ENCODE results near the gene ROCK2. TPM values are rescaled to one million over a fixed set of nuclear protein-coding genes. Genes with fewer than 3 reads are reported as not detected.

ROCK2 gene
- total and polyA plus RNA-seq, 2 donors (not counting 1 experiment from before 2014, with no cell fraction given) = 32.0 to 58.1 TPM

- Histone ChIP-seq H3K27ac (ENCODE audit: insufficient read depth, low read length) (no peak overlapping the region), H3K4me3 (replicated peaks in 1 of 4; ENCODE audit: control extremely low read depth in 1 of 4, insufficient read depth in 1 of 4, low read depth in 3 of 4, low read length in 4 of 4) (no peak overlapping the region), H3K9ac (ENCODE audit: insufficient read depth, low read length) (no peak overlapping the region), H3K27me3 (ENCODE audit: control insufficient read depth, insufficient read depth, low read length) (no peaks in the 10 kb centered on the region), H3K36me3 (ENCODE audit: control insufficient read depth, insufficient read depth, low read length) (no peaks in the 10 kb centered on the region), H3K9me3 (ENCODE audit: control insufficient read depth, insufficient read depth, low read depth, low read length) (no peaks in the 10 kb centered on the region), H2AFZ (ENCODE audit: low read length) (no peak overlapping the region), H3K4me2 (ENCODE audit: extremely low read depth, insufficient read depth, low read length) (no peak overlapping the region), H4K20me1 (ENCODE audit: control insufficient read depth, extremely low read depth, insufficient read depth, low read length) (no peaks in the 10 kb centered on the region), H3K79me2 (ENCODE audit: control insufficient read depth, insufficient read depth, low read length) (peaks cover 11% of the 10 kb centered on the region), H3K4me1 (ENCODE audit: control insufficient read depth, extremely low read depth, insufficient read depth, low read length) (peaks cover 2% of the 10 kb centered on the region)
- peak in 1 of 2 donors; percentile 12 for DNase-seq (ENCODE audit: low read depth in 2 of 2)
- TF ChIP-seq, protein P1, sequence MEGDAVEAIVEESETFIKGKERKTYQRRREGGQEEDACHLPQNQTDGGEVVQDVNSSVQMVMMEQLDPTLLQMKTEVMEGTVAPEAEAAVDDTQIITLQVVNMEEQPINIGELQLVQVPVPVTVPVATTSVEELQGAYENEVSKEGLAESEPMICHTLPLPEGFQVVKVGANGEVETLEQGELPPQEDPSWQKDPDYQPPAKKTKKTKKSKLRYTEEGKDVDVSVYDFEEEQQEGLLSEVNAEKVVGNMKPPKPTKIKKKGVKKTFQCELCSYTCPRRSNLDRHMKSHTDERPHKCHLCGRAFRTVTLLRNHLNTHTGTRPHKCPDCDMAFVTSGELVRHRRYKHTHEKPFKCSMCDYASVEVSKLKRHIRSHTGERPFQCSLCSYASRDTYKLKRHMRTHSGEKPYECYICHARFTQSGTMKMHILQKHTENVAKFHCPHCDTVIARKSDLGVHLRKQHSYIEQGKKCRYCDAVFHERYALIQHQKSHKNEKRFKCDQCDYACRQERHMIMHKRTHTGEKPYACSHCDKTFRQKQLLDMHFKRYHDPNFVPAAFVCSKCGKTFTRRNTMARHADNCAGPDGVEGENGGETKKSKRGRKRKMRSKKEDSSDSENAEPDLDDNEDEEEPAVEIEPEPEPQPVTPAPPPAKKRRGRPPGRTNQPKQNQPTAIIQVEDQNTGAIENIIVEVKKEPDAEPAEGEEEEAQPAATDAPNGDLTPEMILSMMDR (conservative IDR thresholded peaks at IDR 0.05 in 1 of 2, IDR thresholded peaks at IDR 0.05 in 1 of 2; ENCODE audit: low read depth in 1 of 2, low read length in 2 of 2) = no peak
- no peak for TF ChIP-seq EZH2 (IDR thresholded peaks at IDR 0.05; ENCODE audit: low read length, missing control alignments)
Observed at GRCh38 chr2:11257964-11258363, 86.5 kb downstream of the ROCK2 start.

GRCh38 chr2:11257078-11257477 lies 87.4 kb downstream of the ROCK2 start:
- TF ChIP-seq, protein P1 (conservative IDR thresholded peaks at IDR 0.05 in 1 of 2, IDR thresholded peaks at IDR 0.05 in 1 of 2; ENCODE audit: low read depth in 1 of 2, low read length in 2 of 2) = no peak
- no peak for TF ChIP-seq EZH2 (IDR thresholded peaks at IDR 0.05; ENCODE audit: low read length, missing control alignments)
- peaks cover 2% of the 10 kb centered on the region for H3K4me1 ChIP-seq (ENCODE audit: control insufficient read depth, extremely low read depth, insufficient read depth, low read length)
- no peak overlapping the region for H3K9ac ChIP-seq (ENCODE audit: insufficient read depth, low read length)
- H3K36me3 ChIP-seq (ENCODE audit: control insufficient read depth, insufficient read depth, low read length) = no peaks in the 10 kb centered on the region
- no peaks in the 10 kb centered on the region for H3K27me3 ChIP-seq (ENCODE audit: control insufficient read depth, insufficient read depth, low read length)
- H3K9me3 ChIP-seq (ENCODE audit: control insufficient read depth, insufficient read depth, low read depth, low read length) = no peaks in the 10 kb centered on the region
- H3K27ac ChIP-seq (ENCODE audit: insufficient read depth, low read length) = no peak overlapping the region
- H3K4me2 ChIP-seq (ENCODE audit: extremely low read depth, insufficient read depth, low read length) = no peak overlapping the region
- no peak for DNase-seq (ENCODE audit: low read depth in 2 of 2)
- no peaks in the 10 kb centered on the region for H4K20me1 ChIP-seq (ENCODE audit: control insufficient read depth, extremely low read depth, insufficient read depth, low read length)
- H3K4me3 ChIP-seq (replicated peaks in 1 of 4; ENCODE audit: control extremely low read depth in 1 of 4, insufficient read depth in 1 of 4, low read depth in 3 of 4, low read length in 4 of 4) = no peak overlapping the region
- H2AFZ ChIP-seq (ENCODE audit: low read length) = no peak overlapping the region
- peaks cover 15% of the 10 kb centered on the region for H3K79me2 ChIP-seq (ENCODE audit: control insufficient read depth, insufficient read depth, low read length)

DNA sequence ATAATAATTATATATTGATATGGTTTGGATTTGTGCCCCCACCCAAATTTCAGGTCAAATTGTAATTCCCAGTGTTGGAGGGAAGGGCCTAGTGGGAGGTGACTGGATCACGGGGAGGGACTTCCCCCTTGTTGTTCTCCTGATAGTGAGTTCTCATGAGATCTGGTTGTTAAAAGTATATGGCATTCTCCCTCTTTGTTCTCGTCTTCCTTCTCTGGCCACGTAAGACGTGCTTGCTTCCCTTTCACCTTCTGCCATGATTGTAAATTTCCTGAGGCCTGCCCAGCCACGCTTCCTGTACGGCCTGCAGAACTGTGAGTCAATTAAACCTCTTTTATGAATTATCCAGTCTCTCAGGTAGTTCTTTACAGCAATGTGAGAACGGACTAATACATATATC lies 88.3 kb downstream of the ROCK2 start:
- H3K27me3 ChIP-seq (ENCODE audit: control insufficient read depth, insufficient read depth, low read length) = no peaks in the 10 kb centered on the region
- no peak overlapping the region for H3K9ac ChIP-seq (ENCODE audit: insufficient read depth, low read length)
- H3K9me3 ChIP-seq (ENCODE audit: control insufficient read depth, insufficient read depth, low read depth, low read length) = no peaks in the 10 kb centered on the region
- H2AFZ ChIP-seq (ENCODE audit: low read length) = no peak overlapping the region
- TF ChIP-seq, protein P1 (conservative IDR thresholded peaks at IDR 0.05 in 1 of 2, IDR thresholded peaks at IDR 0.05 in 1 of 2; ENCODE audit: low read depth in 1 of 2, low read length in 2 of 2) = no peak
- no peak for TF ChIP-seq EZH2 (IDR thresholded peaks at IDR 0.05; ENCODE audit: low read length, missing control alignments)
- no peak overlapping the region for H3K4me3 ChIP-seq (replicated peaks in 1 of 4; ENCODE audit: control extremely low read depth in 1 of 4, insufficient read depth in 1 of 4, low read depth in 3 of 4, low read length in 4 of 4)
- DNase-seq (ENCODE audit: low read depth in 2 of 2) = no peak
- H3K36me3 ChIP-seq (ENCODE audit: control insufficient read depth, insufficient read depth, low read length) = no peaks in the 10 kb centered on the region
- no peaks in the 10 kb centered on the region for H4K20me1 ChIP-seq (ENCODE audit: control insufficient read depth, extremely low read depth, insufficient read depth, low read length)
- no peak overlapping the region for H3K27ac ChIP-seq (ENCODE audit: insufficient read depth, low read length)
- no peak overlapping the region for H3K4me2 ChIP-seq (ENCODE audit: extremely low read depth, insufficient read depth, low read length)
- H3K4me1 ChIP-seq (ENCODE audit: control insufficient read depth, extremely low read depth, insufficient read depth, low read length) = peaks cover 2% of the 10 kb centered on the region
- peaks cover 19% of the 10 kb centered on the region for H3K79me2 ChIP-seq (ENCODE audit: control insufficient read depth, insufficient read depth, low read length)
